Parathyroid adenoma (tissue), 2 donors: Measurements from ENCODE around the gene RPL27A.
A peak's percentile ranks its signal among the peaks of the same experiment; 100 is the strongest.
"Not testable (repeated sequence)": the region's sequence is repeated elsewhere in the genome, so short reads cannot be mapped to it uniquely, and the experiment has no call there.

Source experiments
- H2AFZ ChIP-seq: fragments of 300-600 bp; sonication (generic); one replicate; pipeline ENCODE4 v1.7.0; 2017; ENCODE audit warnings: antibody characterized with exemption, mild to moderate bottlenecking
- H3K27ac ChIP-seq: fragments of 300-600 bp; sonication (generic); one replicate; pipeline ENCODE4 v1.7.0; 2017
- H3K27me3 ChIP-seq: fragments of 300-600 bp; sonication (generic); one replicate; pipeline ENCODE4 v1.7.0; 2017; ENCODE audit warnings: low read length; ENCODE audit not compliant: control insufficient read depth, insufficient read depth
- H3K36me3 ChIP-seq: fragments of 300-600 bp; sonication (generic); one replicate; pipeline ENCODE4 v1.7.0; 2017; ENCODE audit warnings: low read length; ENCODE audit not compliant: control insufficient read depth, insufficient read depth
- H3K4me1 ChIP-seq: fragments of 300-600 bp; sonication (generic); one replicate; pipeline ENCODE4 v1.7.0; 2017; ENCODE audit warnings: control low read depth
- H3K4me2 ChIP-seq: fragments of 300-600 bp; sonication (generic); one replicate; pipeline ENCODE4 v1.7.0; 2017; ENCODE audit warnings: low read length
- H3K4me3 ChIP-seq: fragments of 300-600 bp; sonication (generic); one replicate; pipeline ENCODE4 v1.7.0; 2017; ENCODE audit warnings: low read depth, low read length
- H3K79me2 ChIP-seq: fragments of 300-600 bp; sonication (generic); one replicate; pipeline ENCODE4 v1.7.0; 2017; ENCODE audit warnings: control low read depth
- H3K9ac ChIP-seq: fragments of 300-600 bp; sonication (generic); one replicate; pipeline ENCODE4 v1.7.0; 2017; ENCODE audit warnings: mild to moderate bottlenecking
- H3K9me3 ChIP-seq: fragments of 300-600 bp; sonication (generic); one replicate; pipeline ENCODE4 v1.7.0; 2017; ENCODE audit warnings: low read length; ENCODE audit not compliant: control insufficient read depth
- CTCF ChIP-seq: fragments of 300-600 bp; sonication (generic); IDR thresholded peaks from one replicate; pipeline ENCODE4 v1.7.0; 2017; ENCODE audit warnings: antibody characterized with exemption, mild to moderate bottlenecking
- donor health status: primary hyperparathyroidism.

The RPL27A gene

GRCh38 chr11:8661001-8661795 is 21.4 kb upstream of the RPL27A start:
- no peaks in the 10 kb centered on the region for H3K9me3 ChIP-seq
- H3K9ac ChIP-seq, result no peak overlapping the region

GRCh38 chr11:8665222-8665621 is 17.4 kb upstream of the RPL27A start:
- H3K4me3 ChIP-seq, result no peak overlapping the region
- H2AFZ ChIP-seq, result no peak overlapping the region
- no peaks in the 10 kb centered on the region for H3K36me3 ChIP-seq
- H3K27ac ChIP-seq, result no peak overlapping the region
- no peaks in the 10 kb centered on the region for H3K79me2 ChIP-seq
- no peak for TF ChIP-seq CTCF
- H3K9me3 ChIP-seq, result no peaks in the 10 kb centered on the region
- H3K4me2 ChIP-seq, result no peak overlapping the region
- no peak overlapping the region for H3K9ac ChIP-seq
- no peaks in the 10 kb centered on the region for H3K4me1 ChIP-seq
- H3K27me3 ChIP-seq, result no peaks in the 10 kb centered on the region

More at GRCh38 chr11:8661001-8661795, 21.4 kb upstream of the RPL27A start:
- no peaks in the 10 kb centered on the region for H3K27me3 ChIP-seq
- H3K36me3 ChIP-seq, result no peaks in the 10 kb centered on the region
- no peaks in the 10 kb centered on the region for H3K4me1 ChIP-seq
- no peak overlapping the region for H3K4me2 ChIP-seq
- no peak overlapping the region for H3K27ac ChIP-seq
- H3K4me3 ChIP-seq, result no peak overlapping the region
- no peak for TF ChIP-seq CTCF
- H3K79me2 ChIP-seq, result no peaks in the 10 kb centered on the region
- no peak overlapping the region for H2AFZ ChIP-seq

- H3K4me3 ChIP-seq, H2AFZ ChIP-seq, H3K36me3 ChIP-seq, H3K4me2 ChIP-seq, H3K27ac ChIP-seq, H3K79me2 ChIP-seq, H3K9me3 ChIP-seq, H3K4me1 ChIP-seq, H3K27me3 ChIP-seq, H3K9ac ChIP-seq: not testable (repeated sequence)
These were observed 12.5 kb upstream of the RPL27A start for GRCh38 chr11:8670081-8670480.

GRCh38 chr11:8671193-8671612 is 11.4 kb upstream of the RPL27A start:
- H3K9ac ChIP-seq, result no peak overlapping the region
- no peak overlapping the region for H3K4me3 ChIP-seq
- H2AFZ ChIP-seq, result no peak overlapping the region
- TF ChIP-seq CTCF, result no peak
- no peaks in the 10 kb centered on the region for H3K9me3 ChIP-seq
- peak overlapping the region; percentile 47 for H3K27ac ChIP-seq
- H3K27me3 ChIP-seq, result no peaks in the 10 kb centered on the region
- H3K79me2 ChIP-seq, result no peaks in the 10 kb centered on the region
- H3K4me1 ChIP-seq, result no peaks in the 10 kb centered on the region
- no peak overlapping the region for H3K4me2 ChIP-seq
- no peaks in the 10 kb centered on the region for H3K36me3 ChIP-seq

- Histone ChIP-seq H3K4me3 (no peak overlapping the region), H2AFZ (no peak overlapping the region), H3K9me3 (no peaks in the 10 kb centered on the region), H3K27me3 (no peaks in the 10 kb centered on the region), H3K79me2 (no peaks in the 10 kb centered on the region), H3K4me2 (no peak overlapping the region), H3K9ac (no peak overlapping the region), H3K4me1 (no peaks in the 10 kb centered on the region), H3K36me3 (no peaks in the 10 kb centered on the region), H3K27ac (peak overlapping the region; percentile 47)
- TF ChIP-seq CTCF, result no peak
These were observed 10.9 kb upstream of the RPL27A start for GRCh38 chr11:8671651-8672062.
